Karpas-422 (cell line): ENCODE results near the gene DCD. TPM values are rescaled to one million over a fixed set of nuclear protein-coding genes. Genes with fewer than 3 reads are reported as not detected.
"Not testable (repeated sequence)": the region's sequence is repeated elsewhere in the genome, so short reads cannot be mapped to it uniquely, and the experiment has no call there.

Source experiments
- DNase-seq: peaks from one replicate; pipeline ENCODE4 v3.0.0-alpha.2; 2015
- H2AFZ ChIP-seq: fragments of 200-600 bp; sonication (generic); 2 replicates; pipeline ENCODE4 v1.6.1; 2014; ENCODE audit warnings: antibody characterized with exemption, low read length, mixed read lengths
- H3K27ac ChIP-seq: fragments of 200-600 bp; sonication (generic); 2 replicates; pipeline ENCODE4 v1.5.1; 2014; ENCODE audit warnings: mild to moderate bottlenecking, low read length, moderate library complexity
- H3K27me3 ChIP-seq: fragments of 200-600 bp; sonication (generic); 2 replicates; pipeline ENCODE4 v1.6.1; 2014; ENCODE audit warnings: low read length, mixed read lengths
- H3K36me3 ChIP-seq: fragments of 200-600 bp; sonication (generic); 2 replicates; pipeline ENCODE4 v1.6.1; 2014; ENCODE audit warnings: low read length, mixed read lengths; ENCODE audit not compliant: insufficient read depth
- H3K4me1 ChIP-seq: fragments of 200-600 bp; sonication (generic); 2 replicates; pipeline ENCODE4 v1.6.1; 2014; ENCODE audit warnings: mild to moderate bottlenecking, low read length, mixed read lengths
- H3K4me2 ChIP-seq: fragments of 200-600 bp; sonication (generic); 2 replicates; pipeline ENCODE4 v1.6.1; 2014; ENCODE audit warnings: low read length, low read depth, mild to moderate bottlenecking; ENCODE audit not compliant: poor library complexity, severe bottlenecking
- H3K4me3 ChIP-seq: fragments of 200-600 bp; sonication (generic); 2 replicates; pipeline ENCODE4 v1.5.1; 2014; ENCODE audit warnings: mild to moderate bottlenecking, antibody characterized with exemption, low read length, mixed read lengths
- H3K79me2 ChIP-seq: fragments of 200-600 bp; sonication (generic); 2 replicates; pipeline ENCODE4 v1.6.1; 2014; ENCODE audit warnings: mild to moderate bottlenecking, low read length, mixed read lengths
- H3K9ac ChIP-seq: fragments of 200-600 bp; sonication (generic); 2 replicates; pipeline ENCODE4 v1.6.0; 2014; ENCODE audit warnings: low read length
- H3K9me2 ChIP-seq: fragments of 200-600 bp; sonication (generic), shearing (Covaris generic); replicated peaks from 2 replicates; pipeline ENCODE4 v1.6.0; 2014; ENCODE audit warnings: mild to moderate bottlenecking, low read length, moderate library complexity; ENCODE audit not compliant: insufficient read depth
- H3K9me3 ChIP-seq: fragments of 300-700, 200-600 bp; sonication (generic); 2 replicates; pipeline ENCODE4 v1.6.1; 2014; ENCODE audit warnings: low read length, mixed read lengths
- H4K20me1 ChIP-seq: fragments of 200-600 bp; sonication (generic); 2 replicates; pipeline ENCODE4 v1.6.1; 2014; ENCODE audit warnings: mild to moderate bottlenecking, antibody characterized with exemption, low read length, low read depth; ENCODE audit not compliant: insufficient read depth
- total RNA-seq: library from RNA; depleted of rRNA; stranded (reverse); fragments of >200 nt; shearing (Covaris generic); gene quantifications from 2 replicates; pipeline ENCODE4 v1.2.3, GENCODE V29; 2014; ENCODE audit warnings: low replicate concordance

The DCD gene
- total RNA-seq, 1 experiment from 2014 or later: not detected

GRCh38 chr12:54641554-54641953 lies 6.6 kb downstream of the DCD start:
- Histone ChIP-seq H3K27me3 (no peaks in the 10 kb centered on the region), H3K36me3 (no peaks in the 10 kb centered on the region), H3K9me2 (no peaks in the 10 kb centered on the region), H3K9ac (no peak overlapping the region), H3K9me3 (no peaks in the 10 kb centered on the region), H3K4me1 (peaks cover 3% of the 10 kb centered on the region; the same call in 1 of the 2 replicates), H3K27ac (no peak overlapping the region), H3K4me3 (no peak overlapping the region), H3K4me2 (no peak overlapping the region), H4K20me1 (no peaks in the 10 kb centered on the region), H3K79me2 (no peaks in the 10 kb centered on the region), H2AFZ (no peak overlapping the region)
- no peak for DNase-seq

GRCh38 chr12:54641089-54641488 lies 7.1 kb downstream of the DCD start:
- no peak for DNase-seq
- Histone ChIP-seq H4K20me1 (no peaks in the 10 kb centered on the region), H3K9ac (no peak overlapping the region), H3K4me2 (no peak overlapping the region), H3K27ac (no peak overlapping the region), H2AFZ (no peak overlapping the region), H3K9me2 (no peaks in the 10 kb centered on the region), H3K79me2 (no peaks in the 10 kb centered on the region), H3K4me1 (peaks cover 3% of the 10 kb centered on the region; the same call in 1 of the 2 replicates), H3K27me3 (no peaks in the 10 kb centered on the region), H3K4me3 (no peak overlapping the region), H3K36me3 (no peaks in the 10 kb centered on the region), H3K9me3 (no peaks in the 10 kb centered on the region)

- not testable (repeated sequence) for H3K9me2 ChIP-seq, H3K27me3 ChIP-seq, H3K4me2 ChIP-seq, H3K27ac ChIP-seq, H3K9ac ChIP-seq, H3K4me3 ChIP-seq, H3K79me2 ChIP-seq, H4K20me1 ChIP-seq, H3K9me3 ChIP-seq, H2AFZ ChIP-seq, H3K36me3 ChIP-seq, H3K4me1 ChIP-seq, DNase-seq
Measured at GRCh38 chr12:54639112-54639511, 9.1 kb downstream of the DCD start.

DNA sequence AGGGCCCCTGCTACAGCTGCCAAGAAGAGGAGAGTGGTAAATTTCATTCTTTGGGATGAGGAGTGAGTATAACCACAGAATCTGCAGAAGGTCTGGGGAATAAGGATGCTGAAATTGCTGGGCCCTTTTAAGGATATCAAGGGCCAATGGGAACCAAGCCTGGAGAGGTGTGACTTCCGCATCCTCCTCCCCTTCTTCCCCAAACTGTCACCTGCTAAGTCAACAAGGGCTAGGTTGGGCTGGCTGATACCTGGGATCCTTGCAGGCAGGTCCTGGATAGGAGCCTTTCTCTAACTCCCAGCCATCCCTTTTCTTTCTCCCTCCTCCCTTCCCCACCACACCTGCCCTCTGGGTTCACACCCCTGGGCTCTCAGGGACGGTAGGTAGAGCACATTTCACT lies 13.4 kb downstream of the DCD start, which contains the start of gene LACRT:
Gene LACRT (minus strand): TSS at position 101 of the 400 bp plus-strand sequence. CDS start 54 bp downstream, at position 47.
- Histone ChIP-seq H3K36me3 (no peaks in the 10 kb centered on the region), H3K9ac (no peak within 1 kb of the TSS), H3K27me3 (no peaks in the 10 kb centered on the region), H2AFZ (no peak within 1 kb of the TSS), H3K9me3 (no peaks in the 10 kb centered on the region), H3K9me2 (no peaks in the 10 kb centered on the region), H4K20me1 (no peaks in the 10 kb centered on the region), H3K4me2 (no peak within 1 kb of the TSS), H3K4me3 (no peak within 1 kb of the TSS), H3K4me1 (no peaks in the 10 kb centered on the region), H3K27ac (no peak within 1 kb of the TSS), H3K79me2 (no peaks in the 10 kb centered on the region)
- DNase-seq: no peak

GRCh38 chr12:54631988-54632728 lies 16.0 kb downstream of the DCD start:
- no peaks in the 10 kb centered on the region for H3K27me3 ChIP-seq
- H3K36me3 ChIP-seq: no peaks in the 10 kb centered on the region
- DNase-seq: no peak
- no peaks in the 10 kb centered on the region for H3K4me1 ChIP-seq
- H3K9me3 ChIP-seq: no peaks in the 10 kb centered on the region
- H2AFZ ChIP-seq: no peak overlapping the region
- H3K79me2 ChIP-seq: no peaks in the 10 kb centered on the region
- no peaks in the 10 kb centered on the region for H4K20me1 ChIP-seq
- H3K9me2 ChIP-seq: no peaks in the 10 kb centered on the region
- no peak overlapping the region for H3K4me2 ChIP-seq
- no peak overlapping the region for H3K4me3 ChIP-seq
- no peak overlapping the region for H3K27ac ChIP-seq
- no peak overlapping the region for H3K9ac ChIP-seq

DNA sequence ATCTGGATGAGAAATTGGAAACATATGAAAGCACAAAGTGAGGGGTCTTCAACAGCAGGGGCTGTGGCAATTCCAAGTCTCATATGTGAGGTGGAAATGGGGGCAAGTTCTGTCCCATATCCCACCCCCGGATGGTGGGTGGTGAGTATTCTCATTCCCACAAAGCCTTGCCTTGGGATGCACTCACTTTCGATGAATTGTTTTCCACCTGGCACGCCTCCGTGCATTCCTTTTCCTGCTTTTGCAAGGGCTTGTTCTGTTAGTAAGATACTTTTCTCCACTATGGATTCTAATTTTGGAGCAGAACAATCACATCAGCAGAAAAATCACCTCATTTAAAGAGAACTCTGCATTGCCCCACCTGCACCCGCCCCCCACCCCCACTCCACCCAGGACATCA lies 16.6 kb downstream of the DCD start:
- H3K9me2 ChIP-seq: no peaks in the 10 kb centered on the region
- H3K27ac ChIP-seq: no peak overlapping the region
- no peak overlapping the region for H3K9ac ChIP-seq
- H3K79me2 ChIP-seq: no peaks in the 10 kb centered on the region
- DNase-seq: no peak
- no peak overlapping the region for H2AFZ ChIP-seq
- H4K20me1 ChIP-seq: no peaks in the 10 kb centered on the region
- no peaks in the 10 kb centered on the region for H3K4me1 ChIP-seq
- no peaks in the 10 kb centered on the region for H3K27me3 ChIP-seq
- H3K9me3 ChIP-seq: no peaks in the 10 kb centered on the region
- H3K36me3 ChIP-seq: no peaks in the 10 kb centered on the region
- no peak overlapping the region for H3K4me2 ChIP-seq
- H3K4me3 ChIP-seq: no peak overlapping the region

GRCh38 chr12:54629925-54630324 lies 18.2 kb downstream of the DCD start:
- no peak for DNase-seq
- H3K4me2 ChIP-seq: no peak overlapping the region
- no peaks in the 10 kb centered on the region for H3K9me2 ChIP-seq
- no peaks in the 10 kb centered on the region for H3K36me3 ChIP-seq
- no peak overlapping the region for H3K4me3 ChIP-seq
- H3K9me3 ChIP-seq: no peaks in the 10 kb centered on the region
- H4K20me1 ChIP-seq: no peaks in the 10 kb centered on the region
- H3K79me2 ChIP-seq: no peaks in the 10 kb centered on the region
- no peak overlapping the region for H2AFZ ChIP-seq
- no peaks in the 10 kb centered on the region for H3K4me1 ChIP-seq
- H3K9ac ChIP-seq: no peak overlapping the region
- H3K27ac ChIP-seq: no peak overlapping the region
- no peaks in the 10 kb centered on the region for H3K27me3 ChIP-seq

DNA sequence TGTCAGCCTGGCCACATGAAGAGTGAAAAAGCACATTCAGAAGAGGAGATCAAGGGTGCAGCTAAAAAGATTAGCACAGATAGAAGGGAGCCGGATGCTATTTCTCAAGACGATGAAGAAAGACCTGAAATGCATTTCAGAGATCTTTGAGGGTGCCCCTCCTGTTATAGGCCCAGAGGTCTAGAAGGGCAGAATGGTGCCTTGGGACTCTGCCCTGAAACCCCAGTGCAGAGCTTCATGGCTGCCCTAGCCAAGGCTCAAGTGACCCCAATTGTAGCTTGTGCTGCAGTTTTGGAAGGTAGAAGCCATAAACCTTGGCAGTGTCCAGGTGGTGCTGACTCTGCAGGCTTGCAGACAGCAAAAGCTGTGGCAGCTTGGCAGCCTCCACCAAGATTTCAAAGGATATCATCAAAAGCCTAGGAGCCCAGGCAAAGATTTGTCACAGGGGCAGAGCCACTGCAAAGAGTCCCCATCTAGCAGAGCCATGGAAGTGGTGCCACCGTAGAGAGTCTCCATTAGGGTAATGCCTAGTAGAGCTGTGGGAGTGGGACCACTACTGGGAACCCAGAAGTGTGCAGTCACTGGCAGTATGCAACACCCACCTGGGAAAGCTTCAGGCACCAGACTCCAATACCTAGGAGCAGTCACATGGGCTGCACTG lies 19.8 kb downstream of the DCD start:
- Histone ChIP-seq H3K4me1 (no peaks in the 10 kb centered on the region), H4K20me1 (no peaks in the 10 kb centered on the region), H3K27me3 (no peaks in the 10 kb centered on the region), H3K9me2 (no peaks in the 10 kb centered on the region), H3K27ac (no peak overlapping the region), H3K9ac (no peak overlapping the region), H3K4me2 (no peak overlapping the region), H2AFZ (no peak overlapping the region), H3K79me2 (no peaks in the 10 kb centered on the region), H3K9me3 (no peaks in the 10 kb centered on the region), H3K4me3 (no peak overlapping the region), H3K36me3 (no peaks in the 10 kb centered on the region)
- no peak for DNase-seq
